ENCODE measurements around the gene MPRIP. TPM values are rescaled to one million over a fixed set of nuclear protein-coding genes. Genes with fewer than 3 reads are reported as not detected.
A peak's percentile ranks its signal among the peaks of the same experiment; 100 is the strongest.

Gene MPRIP
- total RNA-seq, 6 experiments from 2014 or later: 39.0 to 97.6 (median 76.7) TPM

DNA sequence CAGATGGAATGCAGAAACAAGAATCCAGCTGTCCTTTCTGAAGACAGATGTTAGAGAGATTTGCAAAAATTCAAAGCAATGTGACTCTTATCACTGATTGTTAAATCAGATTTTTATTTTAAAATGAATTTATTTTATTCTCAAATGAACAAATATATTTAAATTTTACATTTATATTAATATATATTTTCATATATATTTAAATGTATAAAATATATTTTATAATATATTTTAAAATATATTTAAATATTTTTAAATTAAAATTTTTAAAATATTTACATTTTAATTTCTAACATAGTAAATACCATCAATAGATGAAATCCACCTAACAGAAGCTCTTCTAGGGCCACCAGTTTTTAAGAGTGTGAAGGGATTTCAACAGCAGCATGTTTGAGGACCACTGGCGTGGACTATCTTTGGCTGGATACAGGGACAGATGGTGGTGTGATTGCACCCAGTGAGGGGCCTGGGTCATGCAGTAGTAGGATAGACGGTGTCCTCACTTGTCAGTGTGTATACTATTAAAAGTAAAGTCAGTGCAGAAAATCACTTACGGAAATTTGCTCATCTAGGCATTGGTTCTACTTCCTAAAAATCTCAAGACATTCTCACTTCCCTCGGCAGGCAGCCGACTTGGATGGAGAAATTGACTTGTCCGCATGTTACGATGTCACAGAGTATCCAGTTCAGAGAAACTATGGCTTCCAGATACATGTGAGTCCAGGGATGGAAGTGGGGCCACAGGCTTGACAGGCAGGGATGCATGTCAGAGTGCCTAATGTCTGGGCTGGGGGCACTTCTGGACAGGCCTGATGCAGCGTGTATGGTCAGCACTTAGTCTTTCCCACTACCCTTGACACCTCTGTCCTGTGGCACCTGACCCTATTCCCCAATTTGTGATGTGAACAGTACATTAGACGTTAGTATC, 107.5 kb downstream of the MPRIP start:
- no peaks in the 10 kb centered on the region for H3K9me3 ChIP-seq
- peaks cover 0 to 45% (median 9%) of the 10 kb centered on the region in 4 donors for H3K36me3 ChIP-seq
- peaks cover 0 to 21% (median 9%) of the 10 kb centered on the region in 4 donors for H3K4me1 ChIP-seq
- ATAC-seq (no peak), DNase-seq (no peak)
- intact Hi-C loops (cut with DNase I): no loop called here
- 68% methylated on average over 8 of the region's 9 CpGs for WGBS (ENCODE audit: insufficient coverage, low coverage, low lambda C conversion rate, missing lambda C conversion rate)
- no peak overlapping the region for H3K4me3 ChIP-seq
- no peak for TF ChIP-seq POLR2A (IDR thresholded peaks at IDR 0.05)
- TF ChIP-seq, protein P1, sequence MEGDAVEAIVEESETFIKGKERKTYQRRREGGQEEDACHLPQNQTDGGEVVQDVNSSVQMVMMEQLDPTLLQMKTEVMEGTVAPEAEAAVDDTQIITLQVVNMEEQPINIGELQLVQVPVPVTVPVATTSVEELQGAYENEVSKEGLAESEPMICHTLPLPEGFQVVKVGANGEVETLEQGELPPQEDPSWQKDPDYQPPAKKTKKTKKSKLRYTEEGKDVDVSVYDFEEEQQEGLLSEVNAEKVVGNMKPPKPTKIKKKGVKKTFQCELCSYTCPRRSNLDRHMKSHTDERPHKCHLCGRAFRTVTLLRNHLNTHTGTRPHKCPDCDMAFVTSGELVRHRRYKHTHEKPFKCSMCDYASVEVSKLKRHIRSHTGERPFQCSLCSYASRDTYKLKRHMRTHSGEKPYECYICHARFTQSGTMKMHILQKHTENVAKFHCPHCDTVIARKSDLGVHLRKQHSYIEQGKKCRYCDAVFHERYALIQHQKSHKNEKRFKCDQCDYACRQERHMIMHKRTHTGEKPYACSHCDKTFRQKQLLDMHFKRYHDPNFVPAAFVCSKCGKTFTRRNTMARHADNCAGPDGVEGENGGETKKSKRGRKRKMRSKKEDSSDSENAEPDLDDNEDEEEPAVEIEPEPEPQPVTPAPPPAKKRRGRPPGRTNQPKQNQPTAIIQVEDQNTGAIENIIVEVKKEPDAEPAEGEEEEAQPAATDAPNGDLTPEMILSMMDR (IDR thresholded peaks at IDR 0.05): no peak
- H3K27me3 ChIP-seq: no peaks in the 10 kb centered on the region
- no peak overlapping the region for H3K27ac ChIP-seq

DNA sequence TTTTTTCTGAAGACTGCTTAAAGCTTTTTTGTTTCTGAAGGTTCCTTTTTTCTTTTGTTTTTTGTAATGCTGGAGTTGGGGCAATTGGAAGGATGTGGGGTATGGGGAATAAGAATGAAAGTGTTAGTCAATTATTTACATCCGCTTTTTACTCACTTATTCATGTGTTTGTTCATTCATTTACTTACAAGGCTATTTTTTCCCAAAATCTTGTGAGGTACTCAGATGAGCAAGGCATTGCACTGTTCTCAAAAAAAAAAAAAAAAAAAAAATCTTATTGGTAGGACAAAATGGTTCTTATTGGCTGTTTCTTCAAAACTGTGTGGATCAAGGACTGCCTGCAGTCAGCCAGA, 108.2 kb downstream of the MPRIP start:
- no peak for TF ChIP-seq POLR2A (IDR thresholded peaks at IDR 0.05)
- TF ChIP-seq, protein P1 (IDR thresholded peaks at IDR 0.05): no peak
- intact Hi-C loops (cut with DNase I): no loop called here
- Histone ChIP-seq H3K36me3 (peaks cover 0 to 42% (median 10%) of the 10 kb centered on the region in 4 donors), H3K27me3 (no peaks in the 10 kb centered on the region), H3K4me3 (no peak overlapping the region), H3K27ac (no peak overlapping the region), H3K4me1 (peaks cover 0 to 27% (median 11%) of the 10 kb centered on the region in 4 donors), H3K9me3 (no peaks in the 10 kb centered on the region)
- WGBS (ENCODE audit: insufficient coverage, low coverage, low lambda C conversion rate, missing lambda C conversion rate): 67% methylated on average over 1 of the region's 1 CpG
- DNase-seq (no peak), ATAC-seq (no peak)

DNA sequence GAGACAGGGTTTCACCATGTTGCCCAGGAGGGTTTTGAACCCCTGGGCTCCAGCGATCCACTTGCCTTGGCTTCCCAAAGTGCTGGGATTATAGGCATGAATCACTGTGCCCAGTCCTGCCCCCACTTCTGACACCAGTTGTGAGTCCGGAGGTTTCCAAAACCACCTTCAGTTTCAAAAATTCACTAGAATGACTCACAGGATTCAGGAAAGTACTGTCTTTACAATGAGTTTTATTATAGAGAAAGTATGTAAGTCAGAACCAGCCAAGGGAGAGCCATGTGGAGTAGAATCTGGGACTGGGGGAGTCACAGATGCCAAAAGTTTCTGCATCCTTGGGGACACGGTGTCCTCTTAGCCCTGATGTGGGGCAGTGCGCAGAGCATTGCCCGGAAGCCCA, 108.8 kb downstream of the MPRIP start:
- no peak overlapping the region for H3K4me3 ChIP-seq
- ATAC-seq (no peak), DNase-seq (no peak)
- no peaks in the 10 kb centered on the region for H3K9me3 ChIP-seq
- 86% methylated on average over 2 of the region's 5 CpGs for WGBS (ENCODE audit: insufficient coverage, low coverage, low lambda C conversion rate, missing lambda C conversion rate)
- TF ChIP-seq, protein P1 (IDR thresholded peaks at IDR 0.05): no peak
- TF ChIP-seq POLR2A (IDR thresholded peaks at IDR 0.05): no peak
- H3K4me1 ChIP-seq: peaks cover 0 to 33% (median 15%) of the 10 kb centered on the region in 4 donors
- H3K27me3 ChIP-seq: no peaks in the 10 kb centered on the region
- H3K36me3 ChIP-seq: peaks cover 0 to 42% (median 12%) of the 10 kb centered on the region in 4 donors
- peak overlapping the region in 1 of 3 donors; percentile 46 for H3K27ac ChIP-seq
- intact Hi-C loops (cut with DNase I): no loop called here

DNA sequence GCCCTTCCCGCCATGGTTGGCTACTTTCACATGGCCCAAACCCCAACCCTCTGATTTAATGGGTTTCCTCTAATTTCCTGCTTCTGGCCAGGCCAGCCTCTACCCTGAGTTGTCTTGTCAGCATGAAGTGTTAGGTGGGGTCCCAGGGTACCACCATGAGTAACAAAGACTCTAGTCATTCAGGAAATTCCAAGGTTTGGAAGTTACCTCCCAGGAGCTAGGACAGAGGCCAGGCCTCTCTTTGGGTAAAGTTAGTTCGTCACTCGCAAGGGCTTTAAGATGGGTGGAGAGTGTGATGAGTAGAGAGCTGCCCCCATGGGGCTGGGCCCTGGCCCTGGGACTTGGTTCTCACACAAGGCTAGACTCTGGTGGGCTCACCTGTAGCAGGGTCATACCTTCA, 109.3 kb downstream of the MPRIP start:
- TF ChIP-seq, protein P1 (IDR thresholded peaks at IDR 0.05): no peak
- TF ChIP-seq POLR2A (IDR thresholded peaks at IDR 0.05): no peak
- no peak overlapping the region for H3K4me3 ChIP-seq
- ATAC-seq (no peak), DNase-seq (no peak)
- H3K36me3 ChIP-seq: peaks cover 0 to 39% (median 14%) of the 10 kb centered on the region in 4 donors
- peak overlapping the region; percentile 19 to 46 (median 39) for H3K27ac ChIP-seq
- H3K27me3 ChIP-seq: no peaks in the 10 kb centered on the region
- H3K9me3 ChIP-seq: no peaks in the 10 kb centered on the region
- intact Hi-C loops (cut with DNase I): no loop called here
- H3K4me1 ChIP-seq: peaks cover 0 to 38% (median 17%) of the 10 kb centered on the region in 4 donors
- WGBS (ENCODE audit: insufficient coverage, low coverage, low lambda C conversion rate, missing lambda C conversion rate): 71% methylated on average over 1 of the region's 3 CpGs
